ENCODE measurements around the gene ADGRV1.
"Not testable (repeated sequence)": the region's sequence is repeated elsewhere in the genome, so short reads cannot be mapped to it uniquely, and the experiment has no call there.

Gene ADGRV1

DNA sequence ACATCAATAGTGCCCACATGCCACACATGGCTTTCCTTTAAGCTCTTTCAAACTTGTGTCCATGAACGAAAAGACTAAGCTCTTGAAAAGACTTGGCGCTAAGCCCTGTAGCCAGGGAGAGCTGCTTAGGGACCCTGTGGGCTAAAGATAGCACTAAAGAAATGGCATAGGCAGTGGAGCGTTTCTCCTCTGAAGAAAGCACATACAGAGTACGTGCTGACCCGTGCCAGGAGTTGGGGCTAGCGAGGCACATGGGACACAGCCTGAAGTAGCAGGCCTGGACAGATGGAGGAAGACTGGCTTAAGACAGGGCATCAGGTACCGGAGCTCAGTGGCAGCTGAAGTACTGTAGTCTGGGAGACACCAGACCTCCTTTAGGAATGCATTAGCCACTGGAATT, 39.7 kb downstream of the ADGRV1 start:
- no peak overlapping the region for H3K27ac ChIP-seq (replicated peaks)
- DNase-seq (ENCODE audit: low read depth in 1 of 2, low spot score in 1 of 2), result no peak
- TF ChIP-seq, protein P1, sequence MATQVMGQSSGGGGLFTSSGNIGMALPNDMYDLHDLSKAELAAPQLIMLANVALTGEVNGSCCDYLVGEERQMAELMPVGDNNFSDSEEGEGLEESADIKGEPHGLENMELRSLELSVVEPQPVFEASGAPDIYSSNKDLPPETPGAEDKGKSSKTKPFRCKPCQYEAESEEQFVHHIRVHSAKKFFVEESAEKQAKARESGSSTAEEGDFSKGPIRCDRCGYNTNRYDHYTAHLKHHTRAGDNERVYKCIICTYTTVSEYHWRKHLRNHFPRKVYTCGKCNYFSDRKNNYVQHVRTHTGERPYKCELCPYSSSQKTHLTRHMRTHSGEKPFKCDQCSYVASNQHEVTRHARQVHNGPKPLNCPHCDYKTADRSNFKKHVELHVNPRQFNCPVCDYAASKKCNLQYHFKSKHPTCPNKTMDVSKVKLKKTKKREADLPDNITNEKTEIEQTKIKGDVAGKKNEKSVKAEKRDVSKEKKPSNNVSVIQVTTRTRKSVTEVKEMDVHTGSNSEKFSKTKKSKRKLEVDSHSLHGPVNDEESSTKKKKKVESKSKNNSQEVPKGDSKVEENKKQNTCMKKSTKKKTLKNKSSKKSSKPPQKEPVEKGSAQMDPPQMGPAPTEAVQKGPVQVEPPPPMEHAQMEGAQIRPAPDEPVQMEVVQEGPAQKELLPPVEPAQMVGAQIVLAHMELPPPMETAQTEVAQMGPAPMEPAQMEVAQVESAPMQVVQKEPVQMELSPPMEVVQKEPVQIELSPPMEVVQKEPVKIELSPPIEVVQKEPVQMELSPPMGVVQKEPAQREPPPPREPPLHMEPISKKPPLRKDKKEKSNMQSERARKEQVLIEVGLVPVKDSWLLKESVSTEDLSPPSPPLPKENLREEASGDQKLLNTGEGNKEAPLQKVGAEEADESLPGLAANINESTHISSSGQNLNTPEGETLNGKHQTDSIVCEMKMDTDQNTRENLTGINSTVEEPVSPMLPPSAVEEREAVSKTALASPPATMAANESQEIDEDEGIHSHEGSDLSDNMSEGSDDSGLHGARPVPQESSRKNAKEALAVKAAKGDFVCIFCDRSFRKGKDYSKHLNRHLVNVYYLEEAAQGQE (IDR thresholded peaks at IDR 0.05; ENCODE audit: insufficient replicate concordance, low read depth), result no peak
- no peak for TF ChIP-seq POLR2AphosphoS5 (IDR thresholded peaks at IDR 0.05; ENCODE audit: low read depth)
- no peak for TF ChIP-seq GABPA (IDR thresholded peaks at IDR 0.05; ENCODE audit: low read depth)
- TF ChIP-seq, protein P2, sequence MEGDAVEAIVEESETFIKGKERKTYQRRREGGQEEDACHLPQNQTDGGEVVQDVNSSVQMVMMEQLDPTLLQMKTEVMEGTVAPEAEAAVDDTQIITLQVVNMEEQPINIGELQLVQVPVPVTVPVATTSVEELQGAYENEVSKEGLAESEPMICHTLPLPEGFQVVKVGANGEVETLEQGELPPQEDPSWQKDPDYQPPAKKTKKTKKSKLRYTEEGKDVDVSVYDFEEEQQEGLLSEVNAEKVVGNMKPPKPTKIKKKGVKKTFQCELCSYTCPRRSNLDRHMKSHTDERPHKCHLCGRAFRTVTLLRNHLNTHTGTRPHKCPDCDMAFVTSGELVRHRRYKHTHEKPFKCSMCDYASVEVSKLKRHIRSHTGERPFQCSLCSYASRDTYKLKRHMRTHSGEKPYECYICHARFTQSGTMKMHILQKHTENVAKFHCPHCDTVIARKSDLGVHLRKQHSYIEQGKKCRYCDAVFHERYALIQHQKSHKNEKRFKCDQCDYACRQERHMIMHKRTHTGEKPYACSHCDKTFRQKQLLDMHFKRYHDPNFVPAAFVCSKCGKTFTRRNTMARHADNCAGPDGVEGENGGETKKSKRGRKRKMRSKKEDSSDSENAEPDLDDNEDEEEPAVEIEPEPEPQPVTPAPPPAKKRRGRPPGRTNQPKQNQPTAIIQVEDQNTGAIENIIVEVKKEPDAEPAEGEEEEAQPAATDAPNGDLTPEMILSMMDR (IDR thresholded peaks at IDR 0.05; ENCODE audit: insufficient read depth, low read length), result no peak
- TF ChIP-seq SPI1 (IDR thresholded peaks at IDR 0.05; ENCODE audit: borderline replicate concordance, low read depth), result no peak
- no peaks in the 10 kb centered on the region for H3K27me3 ChIP-seq (ENCODE audit: insufficient read depth, poor library complexity, severe bottlenecking)
- no peak overlapping the region for H3K4me3 ChIP-seq (replicated peaks; ENCODE audit: insufficient read depth, low read length)

DNA sequence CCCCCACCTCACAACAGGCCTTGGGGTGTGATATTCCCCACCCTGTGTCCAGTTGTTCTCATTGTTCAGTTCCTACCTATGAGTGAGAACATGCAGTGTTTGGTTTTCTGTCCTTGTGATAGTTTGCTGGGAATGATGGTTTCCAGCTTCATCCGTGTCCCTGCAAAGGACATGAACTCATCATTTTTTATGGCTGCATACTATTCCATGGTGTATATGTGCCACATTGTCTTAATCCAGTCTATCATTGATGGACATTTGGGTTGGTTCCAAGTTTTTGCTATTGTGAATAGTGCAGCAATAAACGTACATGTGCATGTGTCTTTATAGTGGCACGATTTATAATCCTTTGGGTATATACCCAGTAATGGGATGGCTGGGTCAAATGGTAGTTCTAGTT, 41.7 kb downstream of the ADGRV1 start:
- not testable (repeated sequence) for DNase-seq (ENCODE audit: low read depth in 1 of 2, low spot score in 1 of 2); H3K27ac ChIP-seq (replicated peaks); H3K4me3 ChIP-seq (replicated peaks; ENCODE audit: insufficient read depth, low read length); H3K27me3 ChIP-seq (ENCODE audit: insufficient read depth, poor library complexity, severe bottlenecking)

DNA sequence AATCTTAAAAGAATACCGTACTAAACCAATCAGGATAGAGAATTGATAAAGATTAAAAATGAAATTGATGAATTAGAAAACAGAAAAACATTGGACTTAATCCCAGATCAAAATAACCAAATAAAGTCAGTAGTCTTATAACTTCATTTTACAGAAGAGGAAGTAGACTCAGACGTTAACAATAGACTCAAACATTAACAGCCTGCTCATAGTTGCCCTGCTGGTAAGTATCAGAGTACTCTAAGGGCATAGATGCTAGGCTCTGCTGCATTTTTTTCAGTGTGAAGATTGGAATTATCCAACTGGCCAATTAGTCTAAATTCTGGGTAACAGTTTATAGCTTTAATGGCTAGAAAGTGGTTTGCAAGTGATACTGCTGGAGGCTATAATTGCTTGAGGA, 42.9 kb downstream of the ADGRV1 start:
- Histone ChIP-seq H3K27me3 (ENCODE audit: insufficient read depth, poor library complexity, severe bottlenecking) (no peaks in the 10 kb centered on the region), H3K27ac (replicated peaks) (no peak overlapping the region), H3K4me3 (replicated peaks; ENCODE audit: insufficient read depth, low read length) (no peak overlapping the region)
- TF ChIP-seq, protein P2 (IDR thresholded peaks at IDR 0.05; ENCODE audit: insufficient read depth, low read length), result no peak
- no peak for TF ChIP-seq GABPA (IDR thresholded peaks at IDR 0.05; ENCODE audit: low read depth)
- TF ChIP-seq, protein P1 (IDR thresholded peaks at IDR 0.05; ENCODE audit: insufficient replicate concordance, low read depth), result no peak
- no peak for TF ChIP-seq POLR2AphosphoS5 (IDR thresholded peaks at IDR 0.05; ENCODE audit: low read depth)
- no peak for TF ChIP-seq SPI1 (IDR thresholded peaks at IDR 0.05; ENCODE audit: borderline replicate concordance, low read depth)
- DNase-seq (ENCODE audit: low read depth in 1 of 2, low spot score in 1 of 2), result no peak

DNA sequence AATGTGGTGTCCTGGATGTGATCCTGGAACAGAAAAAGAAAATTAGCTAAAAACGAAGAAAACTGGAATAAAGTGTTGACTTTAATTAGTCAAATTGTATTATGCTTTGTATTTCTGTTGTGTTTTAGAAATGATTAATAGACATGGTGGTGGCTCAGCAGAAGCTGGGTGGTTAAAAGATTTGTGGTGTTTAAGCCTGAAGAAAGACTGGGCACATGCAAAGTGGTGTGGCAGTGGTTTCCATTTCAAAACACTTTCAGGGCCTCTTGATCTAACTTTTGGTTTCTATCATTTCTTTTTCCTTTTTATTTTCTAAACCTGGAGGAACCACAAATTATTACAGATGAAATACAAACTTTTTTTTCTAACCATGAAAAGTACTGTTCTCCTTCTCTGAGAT, 44.1 kb downstream of the ADGRV1 start:
- Histone ChIP-seq H3K4me3 (replicated peaks; ENCODE audit: insufficient read depth, low read length) (no peak overlapping the region), H3K27ac (replicated peaks) (no peak overlapping the region), H3K27me3 (ENCODE audit: insufficient read depth, poor library complexity, severe bottlenecking) (no peaks in the 10 kb centered on the region)
- no peak for DNase-seq (ENCODE audit: low read depth in 1 of 2, low spot score in 1 of 2)
- TF ChIP-seq SPI1 (IDR thresholded peaks at IDR 0.05; ENCODE audit: borderline replicate concordance, low read depth) (no peak), POLR2AphosphoS5 (IDR thresholded peaks at IDR 0.05; ENCODE audit: low read depth) (no peak), GABPA (IDR thresholded peaks at IDR 0.05; ENCODE audit: low read depth) (no peak)
- TF ChIP-seq, protein P2 (IDR thresholded peaks at IDR 0.05; ENCODE audit: insufficient read depth, low read length), result no peak
- TF ChIP-seq, protein P1 (IDR thresholded peaks at IDR 0.05; ENCODE audit: insufficient replicate concordance, low read depth), result no peak

Data from HL-60 (cell line).